Stimulated activated CD8-positive, alpha-beta memory T cell treated with anti-CD3 and anti-CD28 coated beads, Interleukin-7, amount 100 ng/mL, for 48 hours (primary cell): ENCODE data around the gene KLHL3.

Source experiments
- DNase-seq, 2 donors: peaks; one replicate each; pipeline ENCODE4 v3.0.0-alpha.2; 2020; ENCODE audit warnings: low read depth in 1 of 2; ENCODE audit errors: extremely low read depth in 1 of 2

KLHL3 gene

DNA sequence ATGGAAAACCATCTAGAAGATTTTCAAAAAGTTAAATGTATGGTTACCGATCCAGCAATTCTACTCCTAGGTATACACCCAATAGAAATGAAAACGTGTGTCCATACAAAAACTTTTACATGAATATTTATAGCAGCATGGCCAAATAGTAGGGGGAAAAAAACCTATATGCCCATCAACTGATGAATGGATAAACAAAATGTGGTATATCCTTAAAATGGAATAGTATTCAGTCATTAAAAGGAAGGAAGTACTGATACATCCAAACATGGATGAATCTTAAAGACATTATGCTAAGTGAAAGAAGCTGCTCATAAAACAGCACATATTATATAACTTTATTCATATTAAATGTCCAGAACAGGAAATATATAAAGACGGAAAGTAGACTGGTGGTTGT lies 143.6 kb downstream of the KLHL3 start:
- DNase-seq: no peak

DNA sequence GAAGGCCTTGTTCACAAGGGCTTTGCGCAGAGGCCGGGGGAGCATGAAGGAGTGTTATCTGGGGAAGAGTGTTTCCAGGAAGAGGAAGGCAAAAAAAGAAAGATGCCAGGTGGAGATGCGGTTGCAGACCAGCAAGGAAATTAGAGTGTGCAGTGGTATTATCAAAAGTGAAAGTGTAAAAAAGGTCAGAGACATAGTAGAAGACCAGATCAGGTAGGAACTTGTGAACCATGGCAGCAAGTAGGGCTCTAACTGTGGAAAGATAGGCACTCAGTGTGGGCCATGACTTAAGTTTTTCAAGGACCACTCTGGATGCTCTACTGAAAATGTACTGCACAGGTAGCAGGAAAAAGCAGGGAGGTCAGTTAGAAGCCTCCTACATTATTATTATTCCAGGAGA lies 146.7 kb downstream of the KLHL3 start:
- no peak for DNase-seq

DNA sequence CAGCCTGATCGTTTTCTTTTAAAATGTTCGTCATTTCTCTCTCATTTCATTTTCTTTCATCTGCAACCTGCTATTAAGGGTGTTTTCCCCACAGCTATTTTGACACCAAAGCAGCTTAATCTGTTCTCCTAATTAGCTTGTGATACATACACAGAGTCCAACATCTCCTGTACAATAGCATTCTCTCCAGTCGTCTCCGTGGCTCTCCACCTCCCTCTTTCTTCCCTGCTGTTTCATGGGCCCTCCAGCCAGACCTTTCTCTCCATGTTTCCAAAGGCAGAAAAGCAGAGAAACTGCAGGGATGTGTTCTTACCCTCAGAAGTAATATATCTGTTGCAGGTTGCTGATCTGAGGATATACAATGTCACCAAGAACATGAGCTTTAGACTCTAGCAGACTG lies 148.0 kb downstream of the KLHL3 start:
- DNase-seq: no peak

DNA sequence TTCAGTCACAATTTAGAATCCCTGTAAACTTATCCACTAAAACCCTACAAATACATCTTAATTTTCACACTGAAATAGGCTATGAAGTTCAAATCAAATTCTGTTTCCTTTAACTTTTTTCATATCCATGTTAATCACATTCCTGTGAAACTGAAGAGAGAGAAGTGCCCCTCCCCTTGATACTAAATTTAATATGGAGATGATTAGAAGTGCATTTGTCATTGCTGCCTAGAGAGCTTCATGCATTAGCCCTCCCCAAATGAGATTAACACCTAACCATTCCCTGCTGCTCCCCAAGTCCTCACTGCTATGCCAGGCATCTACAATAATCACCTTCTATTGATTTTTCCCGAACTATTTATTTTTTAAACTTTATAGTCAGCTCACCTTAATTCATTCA lies 151.6 kb downstream of the KLHL3 start:
- no peak for DNase-seq

DNA sequence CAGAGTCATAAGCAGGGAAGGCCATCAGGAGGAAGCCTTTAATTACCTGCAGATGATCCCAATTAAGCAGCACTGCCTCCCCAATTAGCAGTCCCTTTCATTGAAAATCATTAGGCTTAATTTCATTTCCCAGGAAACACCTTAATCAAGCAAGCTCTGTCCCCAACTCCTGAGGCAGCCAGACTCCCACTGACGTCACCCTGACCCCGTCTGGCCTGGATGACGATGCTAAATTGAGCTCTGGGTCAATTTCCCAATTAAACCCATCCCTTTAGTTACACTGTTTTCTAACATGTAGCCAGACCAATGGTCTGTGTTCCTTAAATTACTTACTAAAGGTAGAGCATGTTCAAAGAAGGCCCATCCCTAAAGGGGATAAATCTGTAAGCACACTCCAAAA lies 152.8 kb downstream of the KLHL3 start:
- no peak for DNase-seq

DNA sequence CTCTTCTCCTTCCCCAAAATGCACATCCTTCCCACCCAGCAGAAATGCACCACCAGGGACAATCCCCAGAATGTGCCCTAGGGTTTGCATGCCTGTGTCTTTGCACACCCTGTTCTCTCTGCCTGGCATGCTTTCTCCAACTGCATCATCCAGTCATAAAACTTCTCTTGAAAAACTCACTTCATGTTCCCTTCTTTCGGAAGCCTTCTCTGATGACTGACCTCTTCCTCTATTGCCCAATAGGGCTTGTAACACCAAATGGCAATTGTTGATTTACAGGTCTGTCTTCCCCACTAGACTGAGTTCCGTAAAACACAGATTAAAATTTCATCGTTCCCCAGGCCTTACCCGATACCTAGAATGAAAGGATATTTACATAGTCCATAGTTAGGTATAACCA lies 153.7 kb downstream of the KLHL3 start:
- DNase-seq: no peak

DNA sequence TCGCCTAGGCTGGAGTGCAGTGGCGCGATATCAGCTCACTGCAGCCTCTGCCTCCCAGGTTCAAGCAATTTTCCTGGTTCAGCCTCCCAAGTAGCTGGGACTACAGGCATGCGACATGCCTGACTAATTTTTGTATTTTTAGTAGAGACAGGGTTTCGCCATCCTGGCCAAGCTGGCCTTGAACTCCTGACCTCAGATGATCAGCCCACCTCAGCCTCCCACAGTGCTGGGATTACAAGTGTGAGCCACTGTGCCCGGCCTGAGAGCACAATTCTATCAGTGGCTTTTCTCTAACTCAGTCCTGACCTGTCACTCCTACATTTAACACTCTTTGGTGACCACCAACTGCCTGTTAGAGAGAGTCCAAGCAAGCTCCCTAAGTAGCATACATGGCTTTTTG lies 154.1 kb downstream of the KLHL3 start:
- DNase-seq: no peak

DNA sequence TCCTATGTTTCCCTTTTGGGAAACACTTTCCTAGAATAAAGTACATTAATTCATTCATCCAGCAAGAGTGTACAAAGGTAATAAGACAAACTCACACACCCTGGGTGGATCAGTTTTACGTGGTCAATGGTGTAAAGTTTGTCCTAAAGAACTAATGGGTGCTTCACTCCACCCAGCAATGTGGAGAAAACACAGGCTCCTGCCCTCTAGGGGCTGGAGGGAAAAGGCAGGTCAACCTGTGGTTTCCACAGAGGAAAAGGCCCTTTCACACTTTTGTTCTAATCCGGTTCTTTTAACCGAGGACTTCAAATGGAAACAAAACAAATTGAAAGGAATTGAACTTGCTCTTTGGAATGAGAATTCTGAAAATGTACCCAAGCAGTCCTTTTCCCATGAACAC lies 155.9 kb downstream of the KLHL3 start:
- no peak for DNase-seq

DNA sequence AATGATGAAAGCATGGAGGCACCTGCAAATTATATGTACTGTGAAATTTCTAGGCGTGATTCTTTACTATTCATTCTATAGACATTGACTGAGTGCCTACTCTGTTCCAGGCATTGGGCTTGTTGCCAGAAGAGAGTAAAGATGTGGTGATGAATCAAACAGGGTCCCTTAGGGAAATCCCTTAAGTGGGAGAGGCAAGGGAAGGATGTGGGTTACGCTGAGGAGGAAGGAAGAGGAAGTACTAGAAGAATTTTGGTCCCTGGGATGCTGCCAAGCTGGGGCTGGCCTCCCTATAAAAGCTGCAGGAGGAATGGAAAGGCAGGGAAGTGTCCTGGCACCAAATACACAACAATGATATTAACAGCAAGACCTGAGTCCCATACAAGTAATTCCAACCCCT lies 160.0 kb downstream of the KLHL3 start:
- DNase-seq: no peak

DNA sequence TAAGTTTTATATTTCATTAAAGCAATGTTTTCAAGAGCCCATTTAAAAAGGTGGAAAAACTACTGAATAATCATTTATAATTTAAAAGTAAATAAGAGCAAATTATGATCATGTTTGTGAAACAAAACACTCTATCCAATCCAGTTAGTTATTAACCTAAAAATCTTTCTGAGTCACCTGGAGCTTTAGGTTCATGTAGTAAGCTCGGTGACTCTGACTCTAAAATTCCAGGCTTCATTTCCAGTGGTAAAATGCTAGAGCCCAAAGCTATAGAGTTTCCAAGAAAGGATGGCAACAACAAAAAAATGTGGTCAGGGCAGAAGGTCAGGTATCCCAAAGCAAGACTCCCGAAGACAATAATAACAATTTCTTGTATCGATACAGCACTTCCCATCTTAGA lies 160.7 kb downstream of the KLHL3 start:
- DNase-seq: no peak

DNA sequence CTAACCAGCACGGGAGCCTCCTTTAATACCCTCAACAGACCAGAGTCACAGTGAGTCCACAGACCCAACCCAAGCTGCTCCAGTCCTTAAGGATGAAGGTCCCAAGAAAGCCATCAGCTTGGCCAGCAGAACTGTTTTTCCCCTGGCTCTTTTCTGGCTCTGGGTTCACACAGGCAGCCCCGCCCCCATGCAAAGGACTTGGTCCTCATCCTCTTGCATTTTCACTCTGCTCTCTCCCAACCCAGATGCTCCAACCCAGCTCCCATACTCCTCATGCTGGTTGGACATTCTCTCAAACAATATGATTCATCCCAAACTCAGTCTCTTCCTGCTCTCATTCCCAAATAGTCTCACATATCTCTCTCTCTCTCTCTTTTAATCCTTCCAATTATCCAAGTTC lies 162.5 kb downstream of the KLHL3 start:
- no peak for DNase-seq

DNA sequence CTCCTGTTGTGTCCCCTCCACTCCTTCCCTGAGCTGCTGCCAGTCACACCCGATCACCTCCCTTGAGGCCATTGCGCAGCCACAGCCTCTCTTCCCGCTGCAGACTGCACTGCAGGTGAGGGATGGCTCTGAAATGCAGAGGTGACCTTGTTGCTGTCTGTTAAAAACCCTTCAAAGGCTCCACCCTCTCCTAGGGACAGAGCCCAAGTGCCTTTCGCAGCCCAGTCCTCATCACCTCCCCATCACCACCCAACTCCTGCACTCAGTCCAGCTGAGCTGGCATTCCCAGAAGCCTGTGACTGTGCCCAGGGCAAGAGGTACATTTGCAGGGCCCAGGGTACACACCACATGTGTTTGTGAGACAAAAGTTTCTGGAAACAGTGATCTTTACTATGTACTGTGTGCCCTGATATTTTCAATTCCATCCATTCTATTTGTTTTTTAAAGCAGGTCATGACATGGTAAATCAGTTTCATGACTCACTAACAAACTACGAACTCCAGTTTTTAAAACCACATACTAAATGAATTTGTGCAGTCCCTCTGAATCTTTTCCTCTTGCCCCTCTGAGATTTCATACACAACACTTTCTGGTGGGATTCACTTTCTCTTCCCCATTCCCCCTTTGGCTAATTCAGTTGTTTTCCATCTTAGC lies 163.7 kb downstream of the KLHL3 start:
- no peak for DNase-seq

DNA sequence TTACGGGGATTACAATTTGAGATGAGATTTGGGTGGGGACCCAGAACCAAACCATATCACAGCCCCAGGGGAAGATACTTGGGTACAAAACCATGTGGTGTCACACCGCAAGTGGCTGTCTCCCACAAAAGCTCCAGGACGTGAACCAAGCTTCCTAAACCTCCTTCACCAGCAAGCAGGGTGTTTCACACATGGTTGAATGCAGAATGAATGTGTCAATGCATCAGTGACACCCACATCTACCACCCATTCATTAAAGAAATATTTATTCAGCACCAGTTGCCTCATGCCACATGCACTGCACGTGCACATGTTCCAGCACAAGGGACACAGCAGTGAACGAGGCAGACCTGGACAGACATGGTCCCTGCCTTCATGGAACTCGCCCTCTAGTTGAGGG lies 165.8 kb downstream of the KLHL3 start:
- DNase-seq: no peak
